GM19452 (cell line): ENCODE results near the gene PIPOX.

Experiments
- ATAC-seq: cut with Tn5 transposase; IDR thresholded peaks from one replicate; pipeline ENCODE4 v1.9.1; 2021; ENCODE audit not compliant: unreplicated experiment

Gene PIPOX

GRCh38 chr17:29094101-29094708 is 51.3 kb downstream of the PIPOX start:
- no peak for ATAC-seq

- ATAC-seq = no peak
Observed at GRCh38 chr17:29095439-29095838, 52.5 kb downstream of the PIPOX start.

GRCh38 chr17:29096094-29096493 is 53.2 kb downstream of the PIPOX start:
- no peak for ATAC-seq

- no peak for ATAC-seq
Observed at GRCh38 chr17:29099527-29099926, 56.6 kb downstream of the PIPOX start.

GRCh38 chr17:29100296-29100695 is 57.4 kb downstream of the PIPOX start:
- ATAC-seq = no peak

- no peak for ATAC-seq
Observed at GRCh38 chr17:29102046-29102445, 59.1 kb downstream of the PIPOX start.

- ATAC-seq = no peak
Observed at GRCh38 chr17:29102741-29103181, 59.8 kb downstream of the PIPOX start.

- ATAC-seq = no peak
Observed at GRCh38 chr17:29103341-29103740, 60.4 kb downstream of the PIPOX start.
